BE2C (cell line): ENCODE results near the gene DPP8.

Experiments used
- DNase-seq: peaks from one replicate; pipeline ENCODE4 v3.0.0-alpha.2; 2020
- H3K27me3 ChIP-seq: fragments of 250-450 bp; sonication (Bioruptor Pico); 2 replicates; pipeline ENCODE4 v1.5.1; 2020; ENCODE audit warnings: mild to moderate bottlenecking
- H3K36me3 ChIP-seq: fragments of 250-450 bp; sonication (Bioruptor Pico); 2 replicates; pipeline ENCODE4 v1.5.1; 2020; ENCODE audit warnings: mild to moderate bottlenecking
- H3K4me1 ChIP-seq: fragments of 250-450 bp; sonication (Bioruptor Pico); 2 replicates; pipeline ENCODE4 v1.5.1; 2020
- H3K4me3 ChIP-seq: 2 replicates; pipeline ENCODE4 v1.5.1; 2011; ENCODE audit warnings: low read depth, low read length
- H3K9me3 ChIP-seq: fragments of 250-450 bp; sonication (Bioruptor Pico); 2 replicates; pipeline ENCODE4 v1.5.1; 2020
- TF ChIP-seq, protein P1 (sequence below): IDR thresholded peaks from 2 replicates; pipeline ENCODE4 v1.5.1; 2012; ENCODE audit warnings: mild to moderate bottlenecking, low read depth, low read length

DPP8 gene

DNA sequence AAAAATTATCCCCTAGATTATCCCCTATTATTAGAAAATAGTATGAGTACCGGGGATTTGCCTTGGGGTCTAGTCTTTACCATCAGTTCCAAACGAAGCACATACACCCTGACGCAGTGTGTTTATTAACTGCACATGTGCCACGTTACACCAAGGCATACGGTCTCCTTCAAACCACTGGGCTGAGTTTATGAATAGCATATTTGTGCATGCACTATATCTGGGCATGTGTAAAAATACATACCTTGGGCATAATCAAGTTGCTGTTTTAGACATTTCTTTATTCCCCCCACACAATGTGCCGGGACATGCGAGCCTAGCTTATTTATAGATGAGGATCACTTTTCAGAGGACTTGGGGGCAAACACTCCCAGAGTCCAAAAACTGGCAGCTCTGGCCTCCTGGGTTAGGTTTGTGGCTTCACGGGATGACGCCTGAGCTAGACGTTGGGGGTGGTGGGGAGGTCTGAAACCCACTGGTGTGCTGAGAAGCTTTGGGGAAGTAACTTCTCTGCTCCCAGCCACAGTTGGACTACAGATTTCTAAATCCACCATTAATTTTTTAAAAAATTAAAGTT is 111.0 kb downstream of the DPP8 start:
- Histone ChIP-seq H3K4me1 (no peaks in the 10 kb centered on the region), H3K4me3 (no peak overlapping the region), H3K27me3 (no peaks in the 10 kb centered on the region), H3K36me3 (no peaks in the 10 kb centered on the region), H3K9me3 (no peaks in the 10 kb centered on the region)
- TF ChIP-seq, protein P1, sequence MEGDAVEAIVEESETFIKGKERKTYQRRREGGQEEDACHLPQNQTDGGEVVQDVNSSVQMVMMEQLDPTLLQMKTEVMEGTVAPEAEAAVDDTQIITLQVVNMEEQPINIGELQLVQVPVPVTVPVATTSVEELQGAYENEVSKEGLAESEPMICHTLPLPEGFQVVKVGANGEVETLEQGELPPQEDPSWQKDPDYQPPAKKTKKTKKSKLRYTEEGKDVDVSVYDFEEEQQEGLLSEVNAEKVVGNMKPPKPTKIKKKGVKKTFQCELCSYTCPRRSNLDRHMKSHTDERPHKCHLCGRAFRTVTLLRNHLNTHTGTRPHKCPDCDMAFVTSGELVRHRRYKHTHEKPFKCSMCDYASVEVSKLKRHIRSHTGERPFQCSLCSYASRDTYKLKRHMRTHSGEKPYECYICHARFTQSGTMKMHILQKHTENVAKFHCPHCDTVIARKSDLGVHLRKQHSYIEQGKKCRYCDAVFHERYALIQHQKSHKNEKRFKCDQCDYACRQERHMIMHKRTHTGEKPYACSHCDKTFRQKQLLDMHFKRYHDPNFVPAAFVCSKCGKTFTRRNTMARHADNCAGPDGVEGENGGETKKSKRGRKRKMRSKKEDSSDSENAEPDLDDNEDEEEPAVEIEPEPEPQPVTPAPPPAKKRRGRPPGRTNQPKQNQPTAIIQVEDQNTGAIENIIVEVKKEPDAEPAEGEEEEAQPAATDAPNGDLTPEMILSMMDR = no peak
- no peak for DNase-seq

DNA sequence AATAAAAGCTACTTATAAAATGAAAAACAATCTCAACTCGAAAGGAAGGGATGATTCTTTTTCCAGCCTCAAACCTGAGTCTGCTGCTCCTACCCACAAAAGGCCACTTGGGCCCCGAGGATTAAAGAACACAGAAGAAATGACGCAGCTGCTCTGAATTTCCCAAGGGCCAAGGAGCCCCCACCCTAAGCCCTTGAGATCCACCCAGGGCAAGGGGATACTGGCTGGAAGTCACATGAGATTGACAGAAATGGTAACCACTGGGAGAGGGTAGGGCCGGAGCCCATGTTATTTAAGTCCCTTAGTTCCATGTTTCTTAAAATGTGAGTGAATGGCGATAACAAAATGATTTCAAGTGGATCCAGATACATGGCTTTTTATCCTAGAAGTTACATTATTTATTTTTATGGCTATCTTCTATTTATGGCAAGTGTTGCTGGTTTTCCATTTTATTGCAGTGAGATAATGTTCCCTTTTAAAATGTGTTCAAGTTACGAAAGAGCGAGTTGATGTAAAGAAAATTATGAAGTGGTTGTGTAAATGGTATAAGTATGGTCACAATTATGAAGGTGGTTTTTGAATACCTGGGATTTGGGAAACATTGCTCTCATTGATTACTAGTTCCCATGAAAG is 111.6 kb downstream of the DPP8 start:
- Histone ChIP-seq H3K9me3 (no peaks in the 10 kb centered on the region), H3K27me3 (no peaks in the 10 kb centered on the region), H3K4me1 (peaks cover 3% of the 10 kb centered on the region), H3K4me3 (no peak overlapping the region), H3K36me3 (no peaks in the 10 kb centered on the region)
- TF ChIP-seq, protein P1 = no peak
- DNase-seq = no peak

DNA sequence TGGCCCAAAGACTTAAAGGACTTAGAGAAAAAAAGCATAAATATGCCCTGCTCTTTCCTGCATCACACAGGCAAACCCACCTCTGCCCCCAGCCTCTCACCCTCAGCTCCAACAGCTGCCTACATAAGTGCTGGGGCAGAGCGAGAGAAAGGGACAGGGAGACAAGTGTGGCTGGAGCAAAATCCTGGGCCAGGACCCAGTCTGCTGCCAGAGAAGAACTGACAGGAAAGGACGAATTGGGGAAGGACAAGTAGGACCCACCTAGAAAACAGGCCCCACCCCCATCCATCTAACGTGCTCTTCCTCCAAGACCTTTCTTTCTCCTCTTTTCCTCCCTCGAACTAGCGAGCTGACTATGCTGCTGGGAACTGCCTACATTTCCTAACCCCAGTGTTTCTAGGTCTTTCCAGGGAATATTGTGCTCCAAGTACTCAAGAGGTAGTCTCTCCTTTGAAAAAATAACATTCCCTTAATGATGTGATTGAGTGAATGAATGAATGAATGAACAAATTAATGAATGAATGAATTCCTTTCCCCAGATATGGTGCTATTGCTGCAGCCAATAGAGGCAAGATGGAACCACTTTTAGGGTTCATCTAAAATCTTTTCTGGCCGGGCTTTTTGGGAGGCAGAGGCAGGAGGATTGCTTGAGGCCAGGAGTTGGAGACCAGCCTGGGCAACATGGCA is 113.2 kb downstream of the DPP8 start:
- Histone ChIP-seq H3K4me3 (no peak overlapping the region), H3K9me3 (no peaks in the 10 kb centered on the region), H3K4me1 (peaks cover 4% of the 10 kb centered on the region), H3K27me3 (no peaks in the 10 kb centered on the region), H3K36me3 (no peaks in the 10 kb centered on the region)
- TF ChIP-seq, protein P1 = no peak
- no peak for DNase-seq

DNA sequence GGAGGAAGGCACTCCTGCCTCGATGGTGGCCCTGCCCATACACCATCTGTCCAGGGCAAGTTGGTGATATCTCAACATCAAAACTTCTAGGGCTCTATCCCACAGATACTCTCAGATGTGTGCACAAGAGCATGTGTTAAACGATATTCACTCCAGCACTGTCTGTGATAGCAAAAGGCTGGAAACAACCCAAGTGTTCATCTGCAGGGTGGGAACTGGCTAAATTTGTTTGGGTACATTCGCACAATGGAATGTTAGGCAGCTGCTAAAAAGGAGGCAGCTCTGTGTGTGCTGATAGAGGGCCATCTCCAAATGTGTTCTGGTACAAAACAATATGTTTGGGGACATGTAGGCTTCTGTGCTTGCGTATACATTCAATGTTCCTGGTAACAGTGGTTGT is 114.5 kb downstream of the DPP8 start:
- DNase-seq = no peak
- TF ChIP-seq, protein P1 = no peak
- Histone ChIP-seq H3K36me3 (no peaks in the 10 kb centered on the region), H3K27me3 (no peaks in the 10 kb centered on the region), H3K9me3 (no peaks in the 10 kb centered on the region), H3K4me1 (peaks cover 4% of the 10 kb centered on the region), H3K4me3 (no peak overlapping the region)

DNA sequence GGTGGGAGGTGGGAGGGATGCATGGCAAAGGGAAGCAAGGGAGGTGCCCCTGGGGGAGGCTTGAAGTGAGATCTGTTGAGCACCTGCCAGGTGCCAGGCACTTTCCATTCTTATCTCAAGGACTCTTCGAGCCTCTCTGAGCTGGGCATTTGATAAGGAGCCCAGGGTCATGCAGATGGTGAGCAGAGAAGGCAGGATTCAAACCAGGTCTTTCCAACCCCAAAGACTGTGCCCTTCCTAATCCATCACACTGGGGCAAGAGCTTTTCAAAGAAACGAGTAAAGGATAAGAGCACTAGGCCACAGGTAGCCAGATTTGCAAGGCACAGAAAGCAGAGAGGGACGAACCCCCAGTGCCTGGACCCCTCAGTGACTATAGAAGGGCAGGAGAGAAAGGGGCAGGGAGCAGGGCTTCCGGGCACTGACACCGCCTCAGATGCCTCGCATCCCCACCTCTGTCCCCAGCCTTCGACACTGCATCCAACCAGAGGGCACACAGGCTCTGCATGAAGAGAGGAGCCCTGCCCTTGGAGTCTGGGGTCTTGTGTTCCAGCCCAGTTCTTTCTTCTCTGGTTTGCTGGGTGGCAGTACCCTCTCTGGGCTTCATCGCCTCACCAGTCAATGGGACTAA is 115.8 kb downstream of the DPP8 start:
- peaks cover 5% of the 10 kb centered on the region for H3K27me3 ChIP-seq
- H3K4me3 ChIP-seq = no peak overlapping the region
- DNase-seq = no peak
- no peaks in the 10 kb centered on the region for H3K36me3 ChIP-seq
- peaks cover 4% of the 10 kb centered on the region for H3K4me1 ChIP-seq
- no peaks in the 10 kb centered on the region for H3K9me3 ChIP-seq
- TF ChIP-seq, protein P1 = no peak
